Measurements from ENCODE around the gene RARRES1. TPM values are rescaled to one million over a fixed set of nuclear protein-coding genes. Genes with fewer than 3 reads are reported as not detected.
A peak's percentile ranks its signal among the peaks of the same experiment; 100 is the strongest.

RARRES1 gene
- 0.72 and 0.81 TPM in 2 replicates for total RNA-seq (2021)
- long read RNA-seq, partial matches to known transcripts: 1 of 4 reads
- long read RNA-seq, other reads (novel, unspliced or antisense): 3 of 4 reads

DNA sequence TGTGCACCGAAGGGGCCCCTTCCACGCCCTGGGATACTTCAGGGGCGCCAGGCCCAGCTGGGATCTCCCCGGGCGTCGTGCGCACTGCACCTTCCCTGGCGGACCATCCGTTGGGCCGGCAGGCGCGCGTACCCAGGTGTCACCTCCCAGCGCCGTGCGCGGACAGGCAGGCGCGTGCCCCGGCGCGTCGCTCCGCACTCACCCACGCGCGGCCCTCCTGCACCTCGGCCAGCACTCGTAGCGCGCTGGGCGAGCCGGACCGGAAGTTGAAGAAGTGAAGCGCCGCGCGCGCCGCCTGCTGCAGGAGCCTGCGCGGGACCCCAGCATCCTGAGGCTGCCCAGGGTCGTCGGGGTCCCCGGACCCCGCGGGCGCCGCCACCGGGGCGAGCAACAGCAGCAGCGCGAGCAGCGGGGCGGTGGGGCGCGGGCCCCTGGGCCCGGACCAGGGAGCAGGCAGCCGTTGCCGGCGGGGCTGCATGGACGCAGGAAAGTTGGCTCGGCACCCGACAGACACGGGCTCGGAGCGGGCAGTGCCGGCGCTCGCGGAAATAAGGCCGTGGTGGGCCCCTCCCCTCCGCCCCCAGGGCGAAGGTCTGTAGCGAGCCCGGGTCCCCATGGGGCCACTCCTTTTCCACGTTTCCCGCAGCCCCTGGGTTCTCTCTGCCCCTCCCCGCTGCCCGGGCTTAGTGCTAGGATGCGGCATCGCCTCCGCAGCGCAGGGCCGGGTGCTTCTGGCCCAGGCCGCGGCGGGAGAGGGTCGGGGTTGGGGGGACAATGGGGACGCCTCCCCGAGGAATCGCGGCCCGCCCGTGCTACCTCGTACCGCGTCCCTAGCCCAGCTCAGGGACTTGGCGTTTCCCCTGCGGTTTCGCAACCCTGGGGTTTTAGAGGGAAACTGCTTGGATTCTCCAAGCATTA, at the start of gene RARRES1:
TSS of gene RARRES1 (minus strand) at position 520 of the 918 bp plus-strand sequence. CDS start at position 478, 42 bp downstream.
- Histone ChIP-seq H3K9ac (ENCODE audit: extremely low read depth, insufficient read length, low read length) (peak within 1 kb of the TSS; percentile 2), H2BK12ac (ENCODE audit: insufficient read length, low read depth, low read length) (no peak within 1 kb of the TSS), H2BK5ac (ENCODE audit: insufficient read length, low read length) (no peak within 1 kb of the TSS), H3K79me2 (ENCODE audit: insufficient read depth, low read length) (no peaks in the 10 kb centered on the region), H3K9me3 (ENCODE audit: control insufficient read depth, low read depth, low read length) (no peaks in the 10 kb centered on the region), H3T11ph (ENCODE audit: low read length) (no peak within 1 kb of the TSS), H3K4ac (ENCODE audit: low read depth, low read length) (no peak within 1 kb of the TSS), H3K27ac (ENCODE audit: insufficient read length, low read depth, low read length) (no peak within 1 kb of the TSS), H3K27me3 (ENCODE audit: insufficient read depth, low read length) (no peaks in the 10 kb centered on the region; the same call in 1 of the 2 replicates), H4K20me1 (ENCODE audit: control insufficient read depth, insufficient read depth, insufficient read length) (no peaks in the 10 kb centered on the region), H3K79me1 (ENCODE audit: insufficient read depth, low read depth, low read length, poor library complexity, severe bottlenecking) (no peaks in the 10 kb centered on the region), H4K8ac (replicated peaks; ENCODE audit: insufficient read length, low read depth, low read length) (no peak within 1 kb of the TSS), H2AK5ac (ENCODE audit: insufficient read length, low read length) (no peak within 1 kb of the TSS), H4K91ac (ENCODE audit: insufficient read length, low read depth, low read length) (no peak within 1 kb of the TSS), H3K18ac (ENCODE audit: insufficient read length, low read depth, low read length) (peak within 1 kb of the TSS; percentile 62), H3K23me2 (ENCODE audit: insufficient read length, low read depth, low read length, poor library complexity, severe bottlenecking) (peaks cover 17% of the 10 kb centered on the region), H3K4me2 (ENCODE audit: insufficient read depth, insufficient read length, low read length) (peak within 1 kb of the TSS; percentile 76), H3K23ac (ENCODE audit: insufficient read length, low read depth, low read length) (no peak within 1 kb of the TSS), H2BK20ac (ENCODE audit: low read depth, low read length, poor library complexity, severe bottlenecking) (no peak within 1 kb of the TSS), H4K5ac (ENCODE audit: insufficient read length, low read depth, low read length) (no peak within 1 kb of the TSS), H3K56ac (ENCODE audit: insufficient read length, low read depth, low read length) (no peak within 1 kb of the TSS), H3K14ac (ENCODE audit: insufficient read depth, low read length) (peak within 1 kb of the TSS; percentile 76), H3K4me1 (ENCODE audit: insufficient read depth, low read length) (no peaks in the 10 kb centered on the region; the same call in 1 of the 2 replicates), H2AFZ (ENCODE audit: low read length) (no peak within 1 kb of the TSS), H2BK15ac (ENCODE audit: low read depth, low read length) (0 out of 2 replicates have a peak within 1 kb of the TSS, but pooled peaks have one; percentile 91), H2BK120ac (ENCODE audit: low read depth, low read length, poor library complexity, severe bottlenecking) (no peak within 1 kb of the TSS)
- no CpG with 5 or more reads among the region's 101 CpGs for whole genome bisulfite sequencing (ENCODE audit: extremely low coverage, insufficient read length, low lambda C conversion rate)
- H3K27me3 Mint-ChIP-seq (ENCODE audit: low read depth): peaks cover 27% of the 10 kb centered on the region
- H3K36me3 Mint-ChIP-seq (ENCODE audit: insufficient read depth in 1 of 3, low read depth in 3 of 3): peaks cover 0 to 12% (median 8%) of the 10 kb centered on the region in 3 experiments; a peak in 4 of 7 replicates
- H3K27ac Mint-ChIP-seq: no peak within 1 kb of the TSS
- peaks cover 3 to 7% of the 10 kb centered on the region in 2 experiments; a peak in 3 of 5 replicates for H3K9me3 Mint-ChIP-seq
- peaks cover 6 to 8% of the 10 kb centered on the region in 2 experiments; a peak in 3 of 4 replicates for H3K4me1 Mint-ChIP-seq
- TF ChIP-seq, protein P1, sequence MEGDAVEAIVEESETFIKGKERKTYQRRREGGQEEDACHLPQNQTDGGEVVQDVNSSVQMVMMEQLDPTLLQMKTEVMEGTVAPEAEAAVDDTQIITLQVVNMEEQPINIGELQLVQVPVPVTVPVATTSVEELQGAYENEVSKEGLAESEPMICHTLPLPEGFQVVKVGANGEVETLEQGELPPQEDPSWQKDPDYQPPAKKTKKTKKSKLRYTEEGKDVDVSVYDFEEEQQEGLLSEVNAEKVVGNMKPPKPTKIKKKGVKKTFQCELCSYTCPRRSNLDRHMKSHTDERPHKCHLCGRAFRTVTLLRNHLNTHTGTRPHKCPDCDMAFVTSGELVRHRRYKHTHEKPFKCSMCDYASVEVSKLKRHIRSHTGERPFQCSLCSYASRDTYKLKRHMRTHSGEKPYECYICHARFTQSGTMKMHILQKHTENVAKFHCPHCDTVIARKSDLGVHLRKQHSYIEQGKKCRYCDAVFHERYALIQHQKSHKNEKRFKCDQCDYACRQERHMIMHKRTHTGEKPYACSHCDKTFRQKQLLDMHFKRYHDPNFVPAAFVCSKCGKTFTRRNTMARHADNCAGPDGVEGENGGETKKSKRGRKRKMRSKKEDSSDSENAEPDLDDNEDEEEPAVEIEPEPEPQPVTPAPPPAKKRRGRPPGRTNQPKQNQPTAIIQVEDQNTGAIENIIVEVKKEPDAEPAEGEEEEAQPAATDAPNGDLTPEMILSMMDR (conservative IDR thresholded peaks at IDR 0.05): 0 out of 3 replicates have a peak, but pooled peaks have one; percentile 14
- peak within 1 kb of the TSS; percentile 65 to 76 for H3K4me3 Mint-ChIP-seq
- peak; percentile 55 for DNase-seq

All from H9 (cell line).